ENCODE data around the gene SLC9A8.

DNA sequence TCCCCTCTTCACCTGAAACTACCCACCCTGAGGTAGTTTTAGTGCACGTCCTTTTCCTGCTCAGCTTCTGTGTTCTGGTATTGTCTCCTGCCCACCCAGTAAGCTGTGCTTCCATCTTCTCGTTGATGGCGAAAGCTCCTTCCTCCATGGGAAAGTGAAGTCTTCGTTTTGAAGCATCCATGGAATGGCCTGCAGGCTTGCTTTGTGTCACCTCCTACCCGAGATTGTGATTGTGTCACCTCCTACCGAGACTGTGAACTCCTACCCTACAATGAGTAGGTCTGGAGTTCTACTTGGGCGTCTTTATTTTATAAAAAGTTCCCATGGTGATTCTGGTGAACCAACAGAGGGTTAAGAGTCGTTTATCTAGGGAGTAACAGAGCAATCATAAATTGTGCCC, 25.9 kb downstream of the SLC9A8 start:
- TF ChIP-seq POLR2A (IDR thresholded peaks at IDR 0.05; ENCODE audit: low read length) (no peak), GATA1 (IDR thresholded peaks at IDR 0.05; ENCODE audit: low read depth, low read length) (no peak)

Measured in erythroblast (primary cell).